ENCODE measurements around the gene PSMD2. TPM values are rescaled to one million over a fixed set of nuclear protein-coding genes. Genes with fewer than 3 reads are reported as not detected.

The PSMD2 gene
- total and polyA plus RNA-seq, 2 of the 8 experiments (the other 6 are each of a cell fraction or from before 2014, with no cell fraction given) = 350 to 363 TPM

DNA sequence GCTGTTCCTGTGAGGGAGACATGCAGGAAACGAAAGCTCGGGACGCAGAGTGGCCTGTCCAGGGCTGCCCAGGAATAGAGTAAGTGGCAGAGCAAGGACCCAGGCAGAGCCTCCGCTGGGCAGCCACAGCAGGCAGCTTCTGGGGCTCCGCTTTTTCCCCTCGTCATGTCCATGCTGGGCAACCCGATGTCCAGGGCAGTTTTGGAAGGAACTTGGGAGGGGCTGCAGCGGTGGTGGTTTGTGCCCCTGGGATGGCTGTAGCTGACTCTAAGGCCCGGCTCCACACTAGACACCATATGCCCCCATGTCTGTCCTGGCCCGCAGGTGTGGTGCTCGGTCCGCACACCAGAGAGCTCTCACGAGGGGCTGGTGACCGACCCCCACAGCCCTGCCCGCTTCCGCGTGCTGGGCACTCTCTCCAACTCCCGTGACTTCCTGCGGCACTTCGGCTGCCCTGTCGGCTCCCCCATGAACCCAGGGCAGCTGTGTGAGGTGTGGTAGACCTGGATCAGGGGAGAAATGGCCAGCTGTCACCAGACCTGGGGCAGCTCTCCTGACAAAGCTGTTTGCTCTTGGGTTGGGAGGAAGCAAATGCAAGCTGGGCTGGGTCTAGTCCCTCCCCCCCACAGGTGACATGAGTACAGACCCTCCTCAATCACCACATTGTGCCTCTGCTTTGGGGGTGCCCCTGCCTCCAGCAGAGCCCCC lies 7.1 kb upstream of the PSMD2 start (continued):
- no peak for TF ChIP-seq CREB1 (IDR thresholded peaks at IDR 0.05)
- no peak for TF ChIP-seq HDAC6 (IDR thresholded peaks at IDR 0.05; ENCODE audit: low read depth, low read length)
- no peak for TF ChIP-seq SP1 (IDR thresholded peaks at IDR 0.05; ENCODE audit: low read depth, low read length)
- TF ChIP-seq CBX5 (IDR thresholded peaks at IDR 0.05; ENCODE audit: low read depth, low read length) = no peak
- no peak for TF ChIP-seq SIX5 (IDR thresholded peaks at IDR 0.05; ENCODE audit: low read depth, low read length)
- TF ChIP-seq CHD1 (IDR thresholded peaks at IDR 0.05; ENCODE audit: low read depth, low read length) = no peak
- TF ChIP-seq CTBP2 (IDR thresholded peaks at IDR 0.05; ENCODE audit: borderline replicate concordance, insufficient read depth, insufficient read length, low read length) = no peak
- TF ChIP-seq POLR2A (IDR thresholded peaks at IDR 0.05; ENCODE audit: control extremely low read depth in 1 of 2, low read depth in 2 of 2, low read length in 2 of 2) = no peak
- TF ChIP-seq, protein P1, sequence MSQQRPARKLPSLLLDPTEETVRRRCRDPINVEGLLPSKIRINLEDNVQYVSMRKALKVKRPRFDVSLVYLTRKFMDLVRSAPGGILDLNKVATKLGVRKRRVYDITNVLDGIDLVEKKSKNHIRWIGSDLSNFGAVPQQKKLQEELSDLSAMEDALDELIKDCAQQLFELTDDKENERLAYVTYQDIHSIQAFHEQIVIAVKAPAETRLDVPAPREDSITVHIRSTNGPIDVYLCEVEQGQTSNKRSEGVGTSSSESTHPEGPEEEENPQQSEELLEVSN (IDR thresholded peaks at IDR 0.05) = no peak
- TF ChIP-seq SUZ12 (IDR thresholded peaks at IDR 0.05; ENCODE audit: low read length) = no peak

Data from H1 (cell line).